AG08395 (cell line): ENCODE data around the gene TIPIN.
"Not testable (repeated sequence)": the region's sequence is repeated elsewhere in the genome, so short reads cannot be mapped to it uniquely, and the experiment has no call there.

ENCODE experiments used
- DNase-seq: peaks from one replicate; pipeline ENCODE4 v3.0.0; 2012; ENCODE audit warnings: mixed read lengths, low spot score

TIPIN gene

GRCh38 chr15:66386204-66387123 lies 30.0 kb upstream of the TIPIN start, which contains the start of gene MAP2K1:
Gene MAP2K1, plus strand, starts transcription at chr15:66386912. Its CDS starts 436 bp downstream, at chr15:66387348.
- DNase-seq, result peak; percentile 98

- not testable (repeated sequence) for DNase-seq
Measured at GRCh38 chr15:66381376-66381775, 24.9 kb upstream of the TIPIN start.

GRCh38 chr15:66378814-66379430 lies 22.4 kb upstream of the TIPIN start:
- DNase-seq, result no peak

GRCh38 chr15:66374179-66374578 lies 17.7 kb upstream of the TIPIN start:
- no peak for DNase-seq

- DNase-seq, result peak; percentile 36
Measured at GRCh38 chr15:66369773-66370651, 13.5 kb upstream of the TIPIN start.

GRCh38 chr15:66364944-66365528 lies 8.6 kb upstream of the TIPIN start:
- no peak for DNase-seq

GRCh38 chr15:66362776-66363175 lies 6.3 kb upstream of the TIPIN start:
- DNase-seq, result no peak

GRCh38 chr15:66361745-66362460 lies 5.4 kb upstream of the TIPIN start:
- DNase-seq, result not testable (repeated sequence)

GRCh38 chr15:66359740-66360139 lies 3.3 kb upstream of the TIPIN start:
- DNase-seq, result no peak

GRCh38 chr15:66356077-66356358 lies 467 bp downstream of the TIPIN start:
- no peak for DNase-seq

- DNase-seq, result not testable (repeated sequence)
Measured at GRCh38 chr15:66348530-66348929, 8.0 kb downstream of the TIPIN start.

GRCh38 chr15:66328771-66329170 lies 27.7 kb downstream of the TIPIN start:
- DNase-seq, result no peak

GRCh38 chr15:66327736-66328135 lies 28.7 kb downstream of the TIPIN start:
- DNase-seq, result no peak

- no peak for DNase-seq
Measured at GRCh38 chr15:66326051-66326450, 30.4 kb downstream of the TIPIN start.

GRCh38 chr15:66323312-66323928 lies 33.1 kb downstream of the TIPIN start:
- no peak for DNase-seq

GRCh38 chr15:66312144-66312543 lies 44.3 kb downstream of the TIPIN start:
- DNase-seq, result no peak

GRCh38 chr15:66310786-66311185 lies 45.7 kb downstream of the TIPIN start:
- DNase-seq, result no peak

GRCh38 chr15:66309828-66310227 lies 46.7 kb downstream of the TIPIN start:
- no peak for DNase-seq

- DNase-seq, result no peak
Measured at GRCh38 chr15:66308531-66308930, 48.0 kb downstream of the TIPIN start.

- DNase-seq, result no peak
Measured at GRCh38 chr15:66306381-66306780, 50.1 kb downstream of the TIPIN start.

GRCh38 chr15:66304425-66304824 lies 52.1 kb downstream of the TIPIN start:
- DNase-seq, result not testable (repeated sequence)
